Kidney (tissue), 14 donors: ENCODE results near the gene OBSCN. TPM values are rescaled to one million over a fixed set of nuclear protein-coding genes. Genes with fewer than 3 reads are reported as not detected.

Source experiments
- DNase-seq, 5 donors: peaks; one replicate each; pipeline ENCODE4 v3.0.0-alpha.2; 2013 to 2020
- FAIRE-seq: peaks from 2 replicates; lab custom pipeline; 2012; peaks lifted over from hg19 to GRCh38; lab: Jason Lieb, UNC
- H3K27ac ChIP-seq, 2 donors: one replicate each; pipeline ENCODE4 v1.7.0; 2013; ENCODE audit warnings: low read depth in 2 of 2, low read length in 2 of 2, inconsistent platforms in 1 of 2
- H3K27me3 ChIP-seq: one replicate; pipeline ENCODE4 v1.7.1; 2013; ENCODE audit warnings: low read length, inconsistent platforms; ENCODE audit not compliant: control insufficient read depth, insufficient read depth
- H3K36me3 ChIP-seq, 3 donors: one replicate each; pipeline versions ENCODE4 v1.7.0 to v1.7.1; 2013; ENCODE audit warnings: low read length in 3 of 3, control low read depth in 1 of 3, inconsistent platforms in 1 of 3; ENCODE audit not compliant: insufficient read depth in 3 of 3, control insufficient read depth in 2 of 3
- H3K4me1 ChIP-seq, 3 donors: one replicate each; pipeline versions ENCODE4 v1.7.0 to v1.7.1; 2013; ENCODE audit warnings: low read length in 3 of 3, inconsistent platforms in 1 of 3, low read depth in 1 of 3; ENCODE audit not compliant: control insufficient read depth in 2 of 3, insufficient read depth in 2 of 3
- H3K4me3 ChIP-seq, 3 donors: one replicate each; pipeline versions ENCODE4 v1.7.0 to v1.8.1; 2013; ENCODE audit warnings: low read length in 3 of 3, control low read depth in 1 of 3, inconsistent platforms in 1 of 3
- H3K9ac ChIP-seq, 3 donors: one replicate each; pipeline versions ENCODE4 v1.7.0 to v1.7.1; 2013; ENCODE audit warnings: low read length in 3 of 3, control low read depth in 1 of 3, inconsistent platforms in 1 of 3
- H3K9me3 ChIP-seq, 3 donors: one replicate each; pipeline versions ENCODE4 v1.7.0 to v1.7.1; 2013; ENCODE audit warnings: low read length in 3 of 3, control low read depth in 1 of 3, inconsistent platforms in 1 of 3; ENCODE audit not compliant: control insufficient read depth in 2 of 3, insufficient read depth in 1 of 3
- CTCF ChIP-seq: IDR thresholded peaks from 3 replicates; pipeline ENCODE4 v1.5.1; 2012; ENCODE audit warnings: mild to moderate bottlenecking, moderate library complexity, borderline replicate concordance; ENCODE audit not compliant: insufficient read depth; ENCODE audit errors: extremely low read depth
- intact Hi-C: fragments of 100-400 bp; cut with DNase I; formaldehyde crosslinking; loops from one replicate; pipeline ENCODE4 v1.11.1; 2022
- polyA plus RNA-seq: library from polyadenylated mRNA; stranded (reverse); fragments of 350-450 nt; fragmentation: Illumina TruSeq; extraction: RNeasy Lipid Tissue Mini Kit (QIAGEN cat#74804); gene quantifications from one replicate; pipeline ENCODE4 v1.2.3, GENCODE V29; 2014; ENCODE audit warnings: low read depth, low replicate concordance; ENCODE audit not compliant: insufficient read depth
- total RNA-seq: library from RNA; stranded (reverse); fragmentation: NEBNext Ultra II Directional; extraction: Animal tissue kit (Norgen Biotek cat#: 25700); gene quantifications from one replicate; pipeline ENCODE4 v1.2.1, GENCODE V29; 2021
- donor health status: control.
- donor health status: control.
- donor health status: control.
- donor health status: control.
- donor health status: control.
- donor health status: DM: yes; HTN: yes; CAD: no.
- donor health status: Normal renal cell carcinoma (clear cell type).

Gene OBSCN
- total and polyA plus RNA-seq, 2 donors from 2014 or later: 14.5 to 30.0 TPM

- intact Hi-C loops: no loop called here
- FAIRE-seq: no peak
- H3K36me3 ChIP-seq: no peaks in the 10 kb centered on the region
- peaks cover 0 to 3% (median 0%) of the 10 kb centered on the region in 3 donors for H3K4me1 ChIP-seq
- H3K4me3 ChIP-seq: no peak overlapping the region
- TF ChIP-seq CTCF: no peak
- no peak overlapping the region for H3K27ac ChIP-seq
- no peak overlapping the region for H3K9ac ChIP-seq
- no peaks in the 10 kb centered on the region for H3K27me3 ChIP-seq
- peak in 2 of 5 donors; percentile 44 to 71 for DNase-seq
- H3K9me3 ChIP-seq: no peaks in the 10 kb centered on the region
Measured at GRCh38 chr1:228206582-228207351, 1.1 kb upstream of the OBSCN start.

GRCh38 chr1:228207381-228207810 lies 448 bp upstream of the OBSCN start:
- Histone ChIP-seq H3K4me1 (peaks cover 0 to 4% (median 0%) of the 10 kb centered on the region in 3 donors), H3K27me3 (no peaks in the 10 kb centered on the region), H3K9me3 (no peaks in the 10 kb centered on the region), H3K9ac (no peak overlapping the region), H3K36me3 (no peaks in the 10 kb centered on the region), H3K4me3 (no peak overlapping the region), H3K27ac (no peak overlapping the region)
- DNase-seq (peak in 2 of 5 donors; percentile 50 to 70), FAIRE-seq (no peak)
- intact Hi-C loops: no loop called here
- TF ChIP-seq CTCF: no peak

GRCh38 chr1:228208831-228209551 lies 1.1 kb downstream of the OBSCN start:
- Histone ChIP-seq H3K36me3 (no peaks in the 10 kb centered on the region), H3K9me3 (no peaks in the 10 kb centered on the region), H3K4me3 (no peak overlapping the region), H3K4me1 (peaks cover 0 to 7% (median 0%) of the 10 kb centered on the region in 3 donors), H3K27me3 (no peaks in the 10 kb centered on the region), H3K9ac (no peak overlapping the region), H3K27ac (no peak overlapping the region)
- FAIRE-seq (no peak), DNase-seq (peak in 1 of 5 donors; percentile 35)
- intact Hi-C loops: no loop called here
- TF ChIP-seq CTCF: no peak
